BLaER1 treated with 17β-estradiol and CSF1 and Interleukin-3, amounts not matched to agents 10 nM and 100 nM (cell line): Measurements from ENCODE around the gene KCNJ5.
A peak's percentile ranks its signal among the peaks of the same experiment; 100 is the strongest.

ENCODE experiments used
- H3K27ac ChIP-seq, 11 experiments: shearing (Covaris generic); formaldehyde crosslinking; 2 replicates each; pipeline ENCODE4 v1.8.1; 2022
- H3K27me3 ChIP-seq, 11 experiments: shearing (Covaris generic); formaldehyde crosslinking; 2 replicates each; pipeline ENCODE4 v1.8.1; 2022
- H3K36me3 ChIP-seq, 11 experiments: shearing (Covaris generic); formaldehyde crosslinking; 2 replicates each; pipeline ENCODE4 v1.8.1; 2022
- H3K4me1 ChIP-seq, 10 experiments: shearing (Covaris generic); formaldehyde crosslinking; 2 replicates each; pipeline ENCODE4 v1.8.1; 2022
- H3K4me2 ChIP-seq, 11 experiments: shearing (Covaris generic); formaldehyde crosslinking; 2 replicates each; pipeline ENCODE4 v1.8.1; 2022
- H3K4me3 ChIP-seq, 10 experiments: shearing (Covaris generic); formaldehyde crosslinking; 2 replicates each; pipeline ENCODE4 v1.8.1; 2022
- H3K9ac ChIP-seq, 11 experiments: shearing (Covaris generic); formaldehyde crosslinking; 2 replicates each; pipeline ENCODE4 v1.8.1; 2022
- H3K9me3 ChIP-seq, 11 experiments: shearing (Covaris generic); formaldehyde crosslinking; replicated peaks in 1 of 11; 2 replicates each; pipeline ENCODE4 v1.8.1; 2022
- H4K20me1 ChIP-seq, 11 experiments: shearing (Covaris generic); formaldehyde crosslinking; 2 replicates each; pipeline ENCODE4 v1.8.1; 2022
- Cebpa-rat ChIP-seq, 11 experiments: shearing (Covaris generic); IDR thresholded peaks; 2 replicates each; pipeline ENCODE4 v1.8.1; 2022

KCNJ5 gene

DNA sequence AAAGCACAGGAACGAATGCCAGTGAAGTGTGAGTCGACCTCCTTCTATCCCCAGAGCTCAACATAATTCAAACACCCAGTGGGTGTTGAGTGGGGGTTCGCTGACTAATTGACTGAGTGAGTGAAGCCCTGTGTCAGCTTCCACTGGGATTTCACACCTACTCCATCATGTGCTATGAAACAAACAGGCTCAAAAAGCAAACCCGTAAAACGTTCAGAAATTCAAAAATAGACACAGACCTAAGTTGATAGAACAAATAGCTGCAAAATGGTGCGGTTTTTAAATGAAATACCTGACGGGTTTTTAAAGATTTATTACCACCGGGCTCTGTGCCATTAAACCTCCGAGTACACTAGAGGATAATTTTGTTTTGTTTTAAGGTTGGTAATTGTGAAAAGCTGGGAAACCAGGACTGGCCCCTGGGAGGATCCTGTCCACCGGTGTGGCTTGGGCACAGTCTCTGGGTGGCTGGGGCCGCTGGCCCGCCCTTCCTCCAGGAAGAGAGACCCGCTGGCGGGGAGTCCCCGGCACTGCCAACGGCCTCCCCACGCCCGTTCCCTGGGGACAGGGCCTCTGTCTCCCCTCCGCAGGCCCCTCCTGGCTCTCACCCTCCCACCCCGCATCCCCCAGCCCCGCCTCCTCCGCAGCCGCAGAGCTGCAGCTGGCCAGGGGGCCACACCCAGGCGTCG is 13.6 kb downstream of the KCNJ5 start:
- peaks cover 0 to 11% (median 0%) of the 10 kb centered on the region in 11 experiments; a peak in 1 of 22 replicates for H3K36me3 ChIP-seq
- H3K9ac ChIP-seq = peak overlapping the region; percentile 48 to 77 (median 68); a peak in 20 of 22 replicates
- H3K27me3 ChIP-seq = peaks cover 0 to 4% (median 0%) of the 10 kb centered on the region in 11 experiments; a peak in 3 of 22 replicates

DNA sequence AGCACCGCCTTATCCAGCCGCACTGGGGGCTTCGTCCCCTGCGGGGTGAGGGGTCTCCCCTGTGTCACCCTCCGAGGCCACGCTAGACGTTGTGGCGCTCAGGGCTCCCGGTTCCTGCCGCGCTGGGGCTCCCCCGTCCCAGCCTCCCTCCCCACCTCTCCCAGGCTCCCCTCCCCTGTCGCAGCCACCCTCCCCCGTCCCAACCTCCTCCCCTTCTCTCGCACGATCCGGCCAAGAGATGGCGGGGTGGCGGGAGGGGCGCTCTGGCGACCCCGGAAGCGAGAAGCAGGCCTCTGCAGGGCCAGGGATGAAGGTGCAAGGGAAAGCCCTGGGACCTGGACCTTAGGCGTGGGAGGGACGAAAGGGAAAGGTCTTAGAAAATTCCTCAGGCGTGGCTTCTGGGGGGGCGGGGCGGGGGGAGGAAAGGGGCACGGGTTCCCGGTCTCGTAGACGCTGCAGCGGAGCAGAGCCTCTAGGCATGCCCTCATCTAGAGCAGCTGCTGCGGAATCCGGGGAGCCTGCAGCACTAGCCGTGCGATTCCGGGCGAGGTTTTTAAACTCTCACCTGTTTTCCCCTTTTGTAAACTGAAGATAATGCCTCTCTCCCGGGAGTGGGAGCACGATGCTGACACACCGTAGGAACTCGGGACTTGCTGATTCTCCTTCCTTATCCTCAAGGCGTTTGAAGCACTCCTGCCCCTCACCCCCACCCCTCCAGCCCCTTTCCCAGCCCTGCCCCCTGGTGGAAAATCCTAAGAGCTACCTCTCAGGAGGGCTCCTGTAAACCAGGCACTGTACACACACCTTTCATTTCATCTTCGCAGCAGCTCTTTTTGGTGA is 14.4 kb downstream of the KCNJ5 start:
- TF ChIP-seq Cebpa-rat (IDR thresholded peaks at IDR 0.05) = no peak
- Histone ChIP-seq H3K27ac (peak overlapping the region; percentile 38 to 90 (median 66); a peak in 17 of 22 replicates), H3K27me3 (peaks cover 0 to 4% (median 0%) of the 10 kb centered on the region in 11 experiments; a peak in 3 of 22 replicates), H3K4me3 (peak overlapping the region; percentile 45 to 69 (median 58)), H3K9me3 (no peaks in the 10 kb centered on the region), H4K20me1 (peaks cover 0 to 6% (median 0%) of the 10 kb centered on the region in 11 experiments; a peak in 1 of 22 replicates), H3K4me2 (peak overlapping the region; percentile 86 to 97 (median 92)), H3K9ac (peak overlapping the region; percentile 48 to 77 (median 68); a peak in 21 of 22 replicates), H3K4me1 (peaks cover 59 to 74% (median 68%) of the 10 kb centered on the region in 10 experiments), H3K36me3 (peaks cover 0 to 11% (median 0%) of the 10 kb centered on the region in 11 experiments; a peak in 1 of 22 replicates)

More for the DNA sequence above, 13.6 kb downstream of the KCNJ5 start:
- no peaks in the 10 kb centered on the region for H3K9me3 ChIP-seq
- H4K20me1 ChIP-seq = peaks cover 0 to 6% (median 0%) of the 10 kb centered on the region in 11 experiments; a peak in 1 of 22 replicates
- H3K4me2 ChIP-seq = peak overlapping the region; percentile 86 to 97 (median 92)
- peaks cover 59 to 73% (median 67%) of the 10 kb centered on the region in 10 experiments for H3K4me1 ChIP-seq
- TF ChIP-seq Cebpa-rat (IDR thresholded peaks at IDR 0.05) = no peak
- peak overlapping the region in 10 of 11 experiments; percentile 38 to 90 (median 66); a peak in 18 of 22 replicates for H3K27ac ChIP-seq
- H3K4me3 ChIP-seq = peak overlapping the region; percentile 45 to 69 (median 58)

DNA sequence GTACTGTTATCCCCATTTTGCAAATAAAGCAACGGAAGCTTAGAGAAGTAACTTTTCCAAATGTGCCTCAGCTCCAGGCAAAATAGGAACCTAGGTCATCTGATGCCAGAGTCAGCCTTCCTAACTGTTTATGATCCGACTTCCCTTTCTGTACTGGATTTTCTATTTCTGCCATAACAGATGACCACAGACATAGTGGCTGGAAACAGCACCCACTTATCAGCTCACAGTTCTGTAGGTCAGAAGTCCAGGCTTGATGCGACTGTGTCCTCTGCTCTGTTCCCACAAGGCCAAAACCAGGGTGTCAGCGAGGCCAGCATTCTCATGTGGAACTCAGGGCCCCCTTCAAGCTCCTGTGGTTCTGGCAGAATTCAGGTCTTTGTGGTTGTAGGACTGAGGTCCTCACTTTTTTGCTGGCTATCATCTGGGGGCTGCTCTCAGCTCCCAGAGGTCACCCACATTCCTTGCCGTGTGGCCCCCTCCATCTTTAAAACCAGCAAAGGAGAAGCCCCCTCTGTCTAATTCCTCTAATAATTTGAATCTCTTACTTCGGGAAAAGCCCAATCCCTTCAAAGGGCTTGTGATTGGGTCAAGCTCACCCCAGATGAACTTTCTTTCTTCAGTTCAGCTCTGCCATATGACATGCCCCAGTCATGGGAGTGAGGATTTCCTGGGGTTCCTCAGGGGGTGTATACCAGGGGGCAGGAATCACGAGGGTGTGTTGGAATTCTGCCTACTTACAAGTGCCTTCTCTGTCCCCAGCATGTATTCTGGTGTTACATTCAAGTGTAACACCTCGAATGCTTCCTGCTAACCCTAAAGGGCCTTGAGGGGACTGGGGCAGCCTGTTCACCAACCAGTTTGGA is 15.3 kb downstream of the KCNJ5 start:
- Histone ChIP-seq H3K4me3 (peak overlapping the region; percentile 45 to 69 (median 58); a peak in 16 of 20 replicates), H3K27me3 (peaks cover 0 to 4% (median 0%) of the 10 kb centered on the region in 11 experiments; a peak in 2 of 22 replicates), H3K9me3 (peaks cover 0 to 4% (median 0%) of the 10 kb centered on the region in 11 experiments; a peak in 1 of 22 replicates), H3K4me1 (peaks cover 59 to 74% (median 66%) of the 10 kb centered on the region in 10 experiments), H3K9ac (peak overlapping the region in 8 of 11 experiments; percentile 8 to 77 (median 50); a peak in 10 of 22 replicates), H3K4me2 (peak overlapping the region; percentile 86 to 97 (median 92)), H3K36me3 (peaks cover 0 to 8% (median 0%) of the 10 kb centered on the region in 11 experiments; a peak in 1 of 22 replicates), H4K20me1 (peaks cover 0 to 6% (median 0%) of the 10 kb centered on the region in 11 experiments; a peak in 1 of 22 replicates), H3K27ac (peak overlapping the region in 7 of 11 experiments; percentile 8 to 90 (median 47); a peak in 10 of 22 replicates)
- no peak for TF ChIP-seq Cebpa-rat (IDR thresholded peaks at IDR 0.05)

DNA sequence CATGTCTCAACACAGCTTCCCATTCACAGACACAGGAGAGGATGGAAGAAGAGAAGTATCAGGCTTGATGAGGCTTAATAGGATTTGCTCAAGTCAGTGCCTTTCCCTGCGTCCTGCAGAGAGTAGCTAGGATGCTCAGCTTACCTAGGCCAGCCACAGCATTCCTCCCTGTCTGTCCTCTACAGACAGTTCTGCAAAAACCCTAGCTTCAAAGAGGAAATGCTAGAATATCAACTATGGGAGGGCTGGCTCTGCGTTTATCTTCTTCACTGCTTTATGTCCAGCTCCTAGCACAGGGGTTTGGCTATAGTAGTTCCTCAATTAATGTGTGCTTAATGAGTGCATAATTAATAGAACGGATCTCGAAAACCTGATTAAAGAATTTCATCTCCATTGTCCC is 16.4 kb downstream of the KCNJ5 start:
- H3K27me3 ChIP-seq = peaks cover 0 to 4% (median 0%) of the 10 kb centered on the region in 11 experiments; a peak in 2 of 22 replicates
- no peaks in the 10 kb centered on the region for H4K20me1 ChIP-seq
- peaks cover 57 to 67% (median 63%) of the 10 kb centered on the region in 10 experiments for H3K4me1 ChIP-seq
- H3K36me3 ChIP-seq = no peaks in the 10 kb centered on the region
- H3K4me3 ChIP-seq = no peak overlapping the region; a peak in 1 of 20 replicates
- peaks cover 0 to 8% (median 0%) of the 10 kb centered on the region in 11 experiments; a peak in 1 of 22 replicates for H3K9me3 ChIP-seq
- TF ChIP-seq Cebpa-rat (IDR thresholded peaks at IDR 0.05) = no peak
- peak overlapping the region; percentile 63 to 97 (median 92); a peak in 21 of 22 replicates for H3K4me2 ChIP-seq
- H3K27ac ChIP-seq = peak overlapping the region in 3 of 11 experiments; percentile 67 to 90 (median 80); a peak in 3 of 22 replicates
- peak overlapping the region in 2 of 11 experiments; percentile 40 to 77; a peak in 1 of 22 replicates for H3K9ac ChIP-seq

DNA sequence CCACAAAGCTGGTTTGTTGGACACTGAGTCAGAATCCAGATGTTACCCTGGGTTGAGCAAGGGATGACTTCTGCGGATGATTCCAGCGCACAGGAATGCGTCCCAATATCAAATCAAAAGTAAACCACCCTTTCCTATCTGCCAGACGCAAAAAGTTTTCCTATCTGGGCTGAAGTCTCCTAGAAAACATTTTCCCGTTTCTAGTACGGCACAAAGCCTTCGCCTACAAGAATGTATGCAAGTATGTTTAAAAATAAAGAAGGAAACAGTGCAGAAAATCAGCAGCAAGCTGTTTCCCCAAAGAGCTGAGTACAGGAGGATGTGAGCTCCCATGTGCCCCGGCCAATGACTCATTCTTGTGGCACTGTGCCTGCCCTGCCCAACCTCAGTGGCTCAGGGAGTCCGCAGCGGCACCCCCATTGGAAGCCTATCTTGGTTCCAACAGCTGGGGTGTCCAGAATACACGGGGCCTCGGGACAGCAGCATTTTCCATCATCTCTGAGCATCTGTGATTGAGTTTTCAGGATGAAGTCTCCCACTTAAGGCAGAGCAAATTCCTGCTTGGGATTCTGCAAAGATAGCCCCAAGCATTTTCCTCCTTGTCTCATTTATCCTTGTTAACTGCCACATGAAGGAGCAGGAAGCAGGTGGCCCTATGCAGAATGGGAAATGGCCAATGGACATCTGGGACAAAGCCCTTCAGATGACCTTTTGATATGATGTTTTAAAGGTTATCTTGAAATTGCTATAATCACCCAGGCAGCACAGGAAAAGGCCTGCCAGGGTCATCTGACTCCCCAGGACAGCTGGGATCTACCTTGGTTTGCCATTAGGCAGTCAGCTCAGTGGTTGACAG is 17.5 kb downstream of the KCNJ5 start:
- Histone ChIP-seq H3K4me1 (peaks cover 50 to 59% (median 54%) of the 10 kb centered on the region in 10 experiments), H3K9me3 (peaks cover 0 to 8% (median 0%) of the 10 kb centered on the region in 11 experiments; a peak in 1 of 22 replicates), H3K36me3 (no peaks in the 10 kb centered on the region), H3K4me3 (peak overlapping the region in 2 of 10 experiments; percentile 12 to 47; a peak in 3 of 20 replicates), H3K27ac (peak overlapping the region in 8 of 11 experiments; percentile 21 to 90 (median 48); a peak in 9 of 22 replicates), H3K27me3 (no peaks in the 10 kb centered on the region), H3K4me2 (peak overlapping the region; percentile 63 to 97 (median 92)), H3K9ac (peak overlapping the region in 6 of 11 experiments; percentile 15 to 56 (median 42); a peak in 6 of 22 replicates), H4K20me1 (no peaks in the 10 kb centered on the region)
- no peak for TF ChIP-seq Cebpa-rat (IDR thresholded peaks at IDR 0.05)

DNA sequence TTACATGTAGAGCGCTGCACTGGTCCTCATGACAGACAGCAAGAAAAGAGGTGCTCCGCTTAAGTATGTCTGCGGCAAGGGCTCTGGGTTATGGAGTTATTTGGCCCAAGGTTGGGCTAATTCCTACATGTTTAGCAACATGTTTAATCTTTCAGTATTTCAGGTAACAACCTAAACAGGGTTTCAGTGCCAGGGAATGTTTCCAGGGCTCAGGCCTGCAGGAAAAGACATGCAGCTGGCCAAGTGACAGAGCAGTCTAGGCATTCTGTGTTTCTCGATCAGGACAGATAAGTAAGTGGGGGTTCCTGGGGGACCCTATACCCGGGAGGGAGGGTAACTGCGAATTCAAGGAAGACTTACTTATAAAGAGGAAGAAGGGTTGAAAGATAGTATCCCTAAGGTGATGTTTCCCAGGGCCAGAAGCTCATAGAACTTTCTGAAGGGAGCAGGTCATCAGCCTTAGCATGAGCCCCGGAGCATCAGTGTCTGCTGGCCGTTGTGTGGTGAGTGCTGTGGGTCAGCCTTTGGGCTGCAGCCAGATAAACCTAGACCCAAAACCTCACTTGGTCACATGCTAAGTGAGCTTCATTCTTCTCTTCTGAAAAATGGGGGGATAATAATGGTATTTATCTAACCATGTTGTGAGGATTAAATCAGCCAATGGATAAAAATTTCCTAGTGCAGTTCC is 18.4 kb downstream of the KCNJ5 start:
- Histone ChIP-seq H3K4me2 (peak overlapping the region in 10 of 11 experiments; percentile 63 to 97 (median 92); a peak in 18 of 22 replicates), H3K27ac (no peak overlapping the region; a peak in 1 of 22 replicates), H3K36me3 (no peaks in the 10 kb centered on the region), H3K27me3 (no peaks in the 10 kb centered on the region), H3K9me3 (peaks cover 0 to 8% (median 0%) of the 10 kb centered on the region in 11 experiments; a peak in 1 of 22 replicates), H3K4me3 (no peak overlapping the region), H4K20me1 (no peaks in the 10 kb centered on the region), H3K9ac (no peak overlapping the region), H3K4me1 (peaks cover 40 to 49% (median 44%) of the 10 kb centered on the region in 10 experiments)
- TF ChIP-seq Cebpa-rat (IDR thresholded peaks at IDR 0.05) = no peak
